ENCODE data around the gene TENM3.

TENM3 gene

GRCh38 chr4:182280436-182281111 lies 37.4 kb downstream of the TENM3 start:
- H3K9ac ChIP-seq (ENCODE audit: low read length) = no peak overlapping the region
- no peak overlapping the region for H2AK5ac ChIP-seq (ENCODE audit: low read length)
- H3K4me2 ChIP-seq (ENCODE audit: low read length) = no peak overlapping the region
- H2BK15ac ChIP-seq (replicated peaks; ENCODE audit: low read depth) = no peak overlapping the region
- no peak overlapping the region for H3K23ac ChIP-seq (ENCODE audit: low read length)
- H3K27me3 ChIP-seq (ENCODE audit: insufficient read depth, low read length, poor library complexity) = no peaks in the 10 kb centered on the region
- no CpG with 5 or more reads among the region's 7 CpGs for WGBS (ENCODE audit: extremely low coverage, insufficient coverage, low lambda C conversion rate)
- no peak overlapping the region for H2BK120ac ChIP-seq (ENCODE audit: low read depth, low read length)
- H3K27ac ChIP-seq (ENCODE audit: low read depth, low read length) = no peak overlapping the region
- H3K4me1 ChIP-seq (ENCODE audit: control insufficient read depth, low read depth, low read length) = peaks cover 2% of the 10 kb centered on the region
- H3K4ac ChIP-seq (ENCODE audit: low read depth, low read length) = no peak overlapping the region
- no peak overlapping the region for H2BK5ac ChIP-seq (ENCODE audit: low read length)
- no peaks in the 10 kb centered on the region for H3K79me1 ChIP-seq (ENCODE audit: low read length)
- no peak overlapping the region for H3K18ac ChIP-seq (ENCODE audit: low read length)
- no peaks in the 10 kb centered on the region for H3K79me2 ChIP-seq (ENCODE audit: control insufficient read depth, insufficient read depth, low read length)
- no peak overlapping the region for H4K5ac ChIP-seq (ENCODE audit: low read length)
- no peak overlapping the region for H4K8ac ChIP-seq (ENCODE audit: low read depth, low read length)
- no peak overlapping the region for H3K4me3 ChIP-seq (ENCODE audit: low read length)
- no peak for DNase-seq
- H3K36me3 ChIP-seq (ENCODE audit: control insufficient read depth, insufficient read depth, low read length) = no peaks in the 10 kb centered on the region
- no peak overlapping the region for H3K56ac ChIP-seq (ENCODE audit: low read length)

GRCh38 chr4:182286035-182286434 lies 42.8 kb downstream of the TENM3 start:
- Histone ChIP-seq H3K79me1 (ENCODE audit: low read length) (no peaks in the 10 kb centered on the region), H4K8ac (ENCODE audit: low read depth, low read length) (no peak overlapping the region), H3K27me3 (ENCODE audit: insufficient read depth, low read length, poor library complexity) (no peaks in the 10 kb centered on the region), H2BK15ac (replicated peaks; ENCODE audit: low read depth) (no peak overlapping the region), H2BK120ac (ENCODE audit: low read depth, low read length) (no peak overlapping the region), H3K36me3 (ENCODE audit: control insufficient read depth, insufficient read depth, low read length) (no peaks in the 10 kb centered on the region), H3K18ac (ENCODE audit: low read length) (no peak overlapping the region), H2AK5ac (ENCODE audit: low read length) (no peak overlapping the region), H4K5ac (ENCODE audit: low read length) (no peak overlapping the region), H3K4me1 (ENCODE audit: control insufficient read depth, low read depth, low read length) (no peaks in the 10 kb centered on the region), H3K56ac (ENCODE audit: low read length) (no peak overlapping the region), H3K4me3 (ENCODE audit: low read length) (no peak overlapping the region), H3K4me2 (ENCODE audit: low read length) (no peak overlapping the region), H3K79me2 (ENCODE audit: control insufficient read depth, insufficient read depth, low read length) (no peaks in the 10 kb centered on the region), H3K23ac (ENCODE audit: low read length) (no peak overlapping the region), H3K9ac (ENCODE audit: low read length) (no peak overlapping the region), H3K4ac (ENCODE audit: low read depth, low read length) (no peak overlapping the region), H3K27ac (ENCODE audit: low read depth, low read length) (no peak overlapping the region), H2BK5ac (ENCODE audit: low read length) (no peak overlapping the region)
- no peak for DNase-seq
- no CpG with 5 or more reads among the region's 3 CpGs for WGBS (ENCODE audit: extremely low coverage, insufficient coverage, low lambda C conversion rate)

GRCh38 chr4:182286931-182287330 lies 43.7 kb downstream of the TENM3 start:
- Histone ChIP-seq H2AK5ac (ENCODE audit: low read length) (no peak overlapping the region), H2BK120ac (ENCODE audit: low read depth, low read length) (no peak overlapping the region), H3K18ac (ENCODE audit: low read length) (no peak overlapping the region), H3K56ac (ENCODE audit: low read length) (no peak overlapping the region), H4K8ac (ENCODE audit: low read depth, low read length) (no peak overlapping the region), H3K27ac (ENCODE audit: low read depth, low read length) (no peak overlapping the region), H3K79me2 (ENCODE audit: control insufficient read depth, insufficient read depth, low read length) (no peaks in the 10 kb centered on the region), H3K23ac (ENCODE audit: low read length) (no peak overlapping the region), H3K79me1 (ENCODE audit: low read length) (peaks cover 1% of the 10 kb centered on the region), H3K4me1 (ENCODE audit: control insufficient read depth, low read depth, low read length) (no peaks in the 10 kb centered on the region), H3K4me3 (ENCODE audit: low read length) (no peak overlapping the region), H3K36me3 (ENCODE audit: control insufficient read depth, insufficient read depth, low read length) (no peaks in the 10 kb centered on the region), H2BK5ac (ENCODE audit: low read length) (no peak overlapping the region), H3K4ac (ENCODE audit: low read depth, low read length) (no peak overlapping the region), H2BK15ac (replicated peaks; ENCODE audit: low read depth) (no peak overlapping the region), H4K5ac (ENCODE audit: low read length) (no peak overlapping the region), H3K27me3 (ENCODE audit: insufficient read depth, low read length, poor library complexity) (no peaks in the 10 kb centered on the region), H3K4me2 (ENCODE audit: low read length) (no peak overlapping the region), H3K9ac (ENCODE audit: low read length) (no peak overlapping the region)
- DNase-seq = no peak
- no CpG with 5 or more reads among the region's 7 CpGs for WGBS (ENCODE audit: extremely low coverage, insufficient coverage, low lambda C conversion rate)

- Histone ChIP-seq H3K79me2 (ENCODE audit: control insufficient read depth, insufficient read depth, low read length) (no peaks in the 10 kb centered on the region), H3K4me2 (ENCODE audit: low read length) (no peak overlapping the region), H3K4ac (ENCODE audit: low read depth, low read length) (no peak overlapping the region), H3K27me3 (ENCODE audit: insufficient read depth, low read length, poor library complexity) (no peaks in the 10 kb centered on the region), H2BK5ac (ENCODE audit: low read length) (no peak overlapping the region), H4K8ac (ENCODE audit: low read depth, low read length) (no peak overlapping the region), H3K4me3 (ENCODE audit: low read length) (no peak overlapping the region), H3K9ac (ENCODE audit: low read length) (no peak overlapping the region), H2BK15ac (replicated peaks; ENCODE audit: low read depth) (no peak overlapping the region), H3K18ac (ENCODE audit: low read length) (no peak overlapping the region), H3K23ac (ENCODE audit: low read length) (no peak overlapping the region), H3K27ac (ENCODE audit: low read depth, low read length) (no peak overlapping the region), H2BK120ac (ENCODE audit: low read depth, low read length) (no peak overlapping the region), H3K56ac (ENCODE audit: low read length) (no peak overlapping the region), H3K36me3 (ENCODE audit: control insufficient read depth, insufficient read depth, low read length) (no peaks in the 10 kb centered on the region), H3K79me1 (ENCODE audit: low read length) (peaks cover 1% of the 10 kb centered on the region), H2AK5ac (ENCODE audit: low read length) (no peak overlapping the region), H4K5ac (ENCODE audit: low read length) (no peak overlapping the region), H3K4me1 (ENCODE audit: control insufficient read depth, low read depth, low read length) (peaks cover 1% of the 10 kb centered on the region)
- WGBS (ENCODE audit: extremely low coverage, insufficient coverage, low lambda C conversion rate) = no CpG with 5 or more reads among the region's 7 CpGs
- no peak for DNase-seq
These were observed 45.3 kb downstream of the TENM3 start for GRCh38 chr4:182288534-182288933.

- Histone ChIP-seq H3K4me3 (ENCODE audit: low read length) (no peak overlapping the region), H3K9ac (ENCODE audit: low read length) (no peak overlapping the region), H3K56ac (ENCODE audit: low read length) (no peak overlapping the region), H3K4me1 (ENCODE audit: control insufficient read depth, low read depth, low read length) (peaks cover 8% of the 10 kb centered on the region), H3K27ac (ENCODE audit: low read depth, low read length) (no peak overlapping the region), H4K5ac (ENCODE audit: low read length) (no peak overlapping the region), H3K23ac (ENCODE audit: low read length) (no peak overlapping the region), H3K36me3 (ENCODE audit: control insufficient read depth, insufficient read depth, low read length) (no peaks in the 10 kb centered on the region), H2BK5ac (ENCODE audit: low read length) (no peak overlapping the region), H3K79me1 (ENCODE audit: low read length) (peaks cover 1% of the 10 kb centered on the region), H3K4me2 (ENCODE audit: low read length) (no peak overlapping the region), H2BK120ac (ENCODE audit: low read depth, low read length) (no peak overlapping the region), H3K27me3 (ENCODE audit: insufficient read depth, low read length, poor library complexity) (no peaks in the 10 kb centered on the region), H3K18ac (ENCODE audit: low read length) (no peak overlapping the region), H3K4ac (ENCODE audit: low read depth, low read length) (no peak overlapping the region), H2AK5ac (ENCODE audit: low read length) (no peak overlapping the region), H2BK15ac (replicated peaks; ENCODE audit: low read depth) (no peak overlapping the region), H4K8ac (ENCODE audit: low read depth, low read length) (no peak overlapping the region), H3K79me2 (ENCODE audit: control insufficient read depth, insufficient read depth, low read length) (no peaks in the 10 kb centered on the region)
- no CpG with 5 or more reads among the region's 13 CpGs for WGBS (ENCODE audit: extremely low coverage, insufficient coverage, low lambda C conversion rate)
- peak; percentile 24 for DNase-seq
These were observed 46.6 kb downstream of the TENM3 start for GRCh38 chr4:182289809-182290208.

- Histone ChIP-seq H3K79me1 (ENCODE audit: low read length) (peaks cover 1% of the 10 kb centered on the region), H4K5ac (ENCODE audit: low read length) (no peak overlapping the region), H2BK120ac (ENCODE audit: low read depth, low read length) (no peak overlapping the region), H3K4me3 (ENCODE audit: low read length) (no peak overlapping the region), H2BK5ac (ENCODE audit: low read length) (no peak overlapping the region), H3K9ac (ENCODE audit: low read length) (no peak overlapping the region), H3K27ac (ENCODE audit: low read depth, low read length) (no peak overlapping the region), H3K56ac (ENCODE audit: low read length) (no peak overlapping the region), H3K36me3 (ENCODE audit: control insufficient read depth, insufficient read depth, low read length) (no peaks in the 10 kb centered on the region), H2BK15ac (replicated peaks; ENCODE audit: low read depth) (no peak overlapping the region), H3K4ac (ENCODE audit: low read depth, low read length) (no peak overlapping the region), H4K8ac (ENCODE audit: low read depth, low read length) (no peak overlapping the region), H3K27me3 (ENCODE audit: insufficient read depth, low read length, poor library complexity) (no peaks in the 10 kb centered on the region), H3K23ac (ENCODE audit: low read length) (no peak overlapping the region), H3K4me1 (ENCODE audit: control insufficient read depth, low read depth, low read length) (peaks cover 8% of the 10 kb centered on the region), H3K79me2 (ENCODE audit: control insufficient read depth, insufficient read depth, low read length) (no peaks in the 10 kb centered on the region), H3K18ac (ENCODE audit: low read length) (no peak overlapping the region), H2AK5ac (ENCODE audit: low read length) (no peak overlapping the region), H3K4me2 (ENCODE audit: low read length) (no peak overlapping the region)
- DNase-seq = no peak
- WGBS (ENCODE audit: extremely low coverage, insufficient coverage, low lambda C conversion rate) = no CpG with 5 or more reads among the region's 8 CpGs
These were observed 48.0 kb downstream of the TENM3 start for GRCh38 chr4:182291175-182291574.

All from mesendoderm (in vitro differentiated cells).